C4-2B (cell line): ENCODE results near the gene MTIF2.

ENCODE experiments used
- CTCF ChIP-seq: fragments of 450-650 bp; conservative IDR thresholded peaks from 2 replicates; pipeline ENCODE4 v1.5.1; 2017; ENCODE audit warnings: mild to moderate bottlenecking
- ZFX ChIP-seq: fragments of 450-650 bp; IDR thresholded peaks from 2 replicates; pipeline ENCODE4 v1.6.1; 2017

DNA sequence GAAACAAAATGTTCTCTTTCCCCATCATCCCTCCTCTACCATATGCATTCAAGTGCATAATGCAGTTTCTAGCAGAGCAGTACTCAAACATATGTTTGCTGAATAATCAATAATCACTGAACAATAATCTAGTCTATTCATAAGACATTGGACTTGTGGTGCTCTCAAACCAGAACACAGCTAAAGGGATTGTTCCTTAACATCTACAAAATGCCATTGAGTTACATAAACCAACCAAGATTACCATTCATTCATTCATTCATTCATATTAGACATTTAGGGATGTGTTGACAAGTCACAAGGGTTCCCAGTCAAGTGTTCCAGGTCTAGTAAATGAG is 40.8 kb downstream of the MTIF2 start:
- no peak for TF ChIP-seq CTCF
- no peak for TF ChIP-seq ZFX
